Measurements from ENCODE around the gene HDDC2. TPM values are rescaled to one million over a fixed set of nuclear protein-coding genes. Genes with fewer than 3 reads are reported as not detected.

The HDDC2 gene
- total and polyA plus RNA-seq, 11 donors = 70.2 to 170 (median 92.6) TPM

DNA sequence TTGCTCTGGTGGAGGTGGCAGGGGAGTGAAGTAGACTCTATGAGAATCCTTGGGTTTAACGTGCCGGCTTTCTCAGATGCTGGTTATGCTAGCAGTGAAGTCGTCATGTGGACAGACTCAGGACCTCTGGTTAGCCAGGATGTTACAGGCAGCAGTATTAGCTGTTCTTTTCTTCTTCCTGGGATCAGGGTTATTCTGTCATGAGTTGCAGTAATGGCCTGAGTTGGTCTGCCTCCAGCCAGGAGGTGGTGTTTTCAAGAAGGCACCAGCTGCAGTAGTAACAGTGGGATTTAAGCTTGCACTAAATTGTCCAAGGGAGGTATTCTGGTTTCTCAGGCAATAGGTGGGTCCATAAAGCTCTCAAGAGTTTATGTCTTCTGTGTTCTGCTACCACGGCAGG lies 56.7 kb downstream of the HDDC2 start:
- H3K27ac ChIP-seq = no peak overlapping the region
- intact Hi-C loops (cut with DNase I) = no loop called here
- peaks cover 0 to 4% (median 0%) of the 10 kb centered on the region in 9 donors for H3K36me3 ChIP-seq
- ATAC-seq = no peak
- H3K4me3 ChIP-seq = no peak overlapping the region
- peaks cover 0 to 39% (median 13%) of the 10 kb centered on the region in 12 donors for H3K9me3 ChIP-seq
- H3K4me1 ChIP-seq = peaks cover 0 to 12% (median 1%) of the 10 kb centered on the region in 12 donors
- WGBS, 4 donors = 92 to 97% (median 94%) methylated on average over 4 of the region's 4 CpGs
- TF ChIP-seq, protein P1, sequence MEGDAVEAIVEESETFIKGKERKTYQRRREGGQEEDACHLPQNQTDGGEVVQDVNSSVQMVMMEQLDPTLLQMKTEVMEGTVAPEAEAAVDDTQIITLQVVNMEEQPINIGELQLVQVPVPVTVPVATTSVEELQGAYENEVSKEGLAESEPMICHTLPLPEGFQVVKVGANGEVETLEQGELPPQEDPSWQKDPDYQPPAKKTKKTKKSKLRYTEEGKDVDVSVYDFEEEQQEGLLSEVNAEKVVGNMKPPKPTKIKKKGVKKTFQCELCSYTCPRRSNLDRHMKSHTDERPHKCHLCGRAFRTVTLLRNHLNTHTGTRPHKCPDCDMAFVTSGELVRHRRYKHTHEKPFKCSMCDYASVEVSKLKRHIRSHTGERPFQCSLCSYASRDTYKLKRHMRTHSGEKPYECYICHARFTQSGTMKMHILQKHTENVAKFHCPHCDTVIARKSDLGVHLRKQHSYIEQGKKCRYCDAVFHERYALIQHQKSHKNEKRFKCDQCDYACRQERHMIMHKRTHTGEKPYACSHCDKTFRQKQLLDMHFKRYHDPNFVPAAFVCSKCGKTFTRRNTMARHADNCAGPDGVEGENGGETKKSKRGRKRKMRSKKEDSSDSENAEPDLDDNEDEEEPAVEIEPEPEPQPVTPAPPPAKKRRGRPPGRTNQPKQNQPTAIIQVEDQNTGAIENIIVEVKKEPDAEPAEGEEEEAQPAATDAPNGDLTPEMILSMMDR (IDR thresholded peaks at IDR 0.05) = no peak
- no peak for TF ChIP-seq POLR2A (IDR thresholded peaks at IDR 0.05)
- no peak for DNase-seq
- no peaks in the 10 kb centered on the region for H3K27me3 ChIP-seq

DNA sequence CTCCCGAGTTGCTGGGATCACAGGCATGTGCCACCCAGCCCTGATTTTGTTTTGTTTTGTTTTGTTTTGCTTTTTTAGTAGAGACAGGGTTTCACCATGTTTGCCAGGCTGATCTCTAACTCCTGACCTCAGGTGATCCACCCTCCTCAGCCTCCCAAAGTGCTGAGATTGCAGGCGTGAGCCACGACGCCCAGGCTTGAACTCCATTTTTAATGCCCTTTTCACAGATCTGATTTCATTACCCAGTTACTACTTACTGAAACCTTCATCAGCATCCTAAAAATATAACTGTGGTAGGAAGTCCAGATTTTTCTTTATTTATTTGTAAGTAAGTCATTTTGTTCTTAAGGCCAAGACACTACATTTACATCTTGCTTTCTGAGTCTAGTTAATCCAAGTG lies 64.0 kb downstream of the HDDC2 start:
- ATAC-seq (no peak), DNase-seq (no peak)
- Histone ChIP-seq H3K4me1 (peaks cover 0 to 15% (median 0%) of the 10 kb centered on the region in 12 donors), H3K4me3 (no peak overlapping the region), H3K36me3 (no peaks in the 10 kb centered on the region), H3K27ac (no peak overlapping the region), H3K9me3 (peaks cover 0 to 35% (median 11%) of the 10 kb centered on the region in 12 donors), H3K27me3 (no peaks in the 10 kb centered on the region)
- intact Hi-C loops (cut with DNase I) = loop anchor here in 1 of 10 donors (10.0 kb wide), 1 partner anchor 83 kb away; the partner anchor contains the start of gene TPD52L1
- no peak for TF ChIP-seq POLR2A (IDR thresholded peaks at IDR 0.05)
- TF ChIP-seq, protein P1 (IDR thresholded peaks at IDR 0.05) = no peak
- WGBS, 4 donors = 90 to 92% (median 91%) methylated on average over 4 of the region's 4 CpGs

DNA sequence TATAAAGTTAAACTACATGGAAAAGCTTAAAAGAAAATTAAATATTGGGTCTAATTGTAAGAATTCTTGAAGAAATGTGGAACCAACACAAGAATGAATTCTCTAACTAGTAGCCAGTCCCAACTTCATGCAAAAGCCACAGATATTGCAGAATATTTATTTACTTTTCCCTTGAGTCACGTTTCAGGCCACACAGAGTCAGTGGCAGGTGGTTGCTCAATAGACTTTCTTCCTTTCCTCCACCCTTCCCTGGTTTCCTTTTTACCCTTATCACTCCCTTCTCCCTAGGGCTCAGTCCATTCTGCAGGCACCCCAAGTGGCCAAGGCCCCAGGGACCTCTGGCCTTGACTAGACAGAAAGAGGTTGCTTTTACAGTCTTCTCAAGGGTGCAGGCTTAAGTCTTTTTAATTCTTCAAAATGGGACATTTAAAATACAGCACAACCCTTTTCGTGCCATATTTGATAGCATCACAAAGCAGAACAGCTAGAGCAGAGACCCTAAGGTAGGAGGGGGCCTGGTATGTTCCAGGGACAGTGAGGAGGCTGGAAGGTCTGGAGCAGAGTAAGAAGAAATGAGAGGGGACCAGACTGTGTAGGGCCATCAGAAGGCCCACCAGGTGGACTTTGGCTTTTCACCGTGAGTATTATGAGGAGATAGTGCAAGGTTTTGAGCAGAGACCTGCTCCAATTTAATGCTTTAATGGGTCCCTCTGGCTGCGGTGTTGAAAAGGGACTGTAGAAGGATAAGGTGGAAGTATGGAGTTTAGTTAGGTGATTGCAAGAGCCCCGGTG lies 65.0 kb downstream of the HDDC2 start:
- WGBS, 4 donors = 85 to 90% (median 86%) methylated on average over 5 of the region's 5 CpGs
- ATAC-seq (no peak), DNase-seq (no peak)
- Histone ChIP-seq H3K27me3 (no peaks in the 10 kb centered on the region), H3K27ac (no peak overlapping the region), H3K4me3 (no peak overlapping the region), H3K4me1 (peaks cover 0 to 19% (median 0%) of the 10 kb centered on the region in 12 donors), H3K36me3 (no peaks in the 10 kb centered on the region), H3K9me3 (peaks cover 0 to 25% (median 7%) of the 10 kb centered on the region in 12 donors)
- intact Hi-C loops (cut with DNase I) = loop anchor here in 1 of 10 donors (10.0 kb wide), 1 partner anchor 82 kb away; the partner anchor contains the start of gene TPD52L1
- TF ChIP-seq POLR2A (IDR thresholded peaks at IDR 0.05) = no peak
- TF ChIP-seq, protein P1 (IDR thresholded peaks at IDR 0.05) = no peak

DNA sequence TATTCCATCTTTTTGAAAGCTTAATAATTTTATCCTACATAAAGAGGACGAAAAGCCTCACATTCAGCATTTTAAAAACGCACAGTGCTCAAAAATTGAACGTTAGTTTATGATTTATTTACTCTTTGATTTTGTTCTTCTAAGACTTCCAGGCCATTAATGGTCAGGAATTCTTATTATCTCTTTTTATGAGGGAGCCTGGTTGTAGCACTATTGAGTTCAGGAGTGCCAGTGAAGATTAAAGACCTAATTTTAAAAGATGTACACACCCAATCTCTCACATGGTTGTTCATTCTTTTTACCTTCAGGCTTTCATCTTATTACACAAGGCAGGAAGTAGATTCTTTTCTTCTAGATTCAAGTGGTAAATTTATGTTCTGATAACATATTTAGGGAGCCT lies 68.6 kb downstream of the HDDC2 start:
- no peak for DNase-seq
- Histone ChIP-seq H3K27me3 (no peaks in the 10 kb centered on the region), H3K36me3 (no peaks in the 10 kb centered on the region), H3K9me3 (no peaks in the 10 kb centered on the region), H3K4me3 (no peak overlapping the region), H3K27ac (peak overlapping the region in 6 of 12 donors; percentile 16 to 56 (median 37)), H3K4me1 (peaks cover 0 to 29% (median 6%) of the 10 kb centered on the region in 12 donors)
- WGBS, 4 donors = 75 to 84% (median 82%) methylated on average over 3 of the region's 3 CpGs
- no peak for TF ChIP-seq POLR2A (IDR thresholded peaks at IDR 0.05)
- TF ChIP-seq, protein P1 (IDR thresholded peaks at IDR 0.05) = no peak
- intact Hi-C loops (cut with DNase I) = loop anchor here in 1 of 10 donors (10.0 kb wide), 1 partner anchor 78 kb away; the partner anchor contains the start of gene TPD52L1
- no peak for ATAC-seq

Data from heart left ventricle (tissue), 16 donors.